ENCODE measurements around the gene FAM210A.
A peak's percentile ranks its signal among the peaks of the same experiment; 100 is the strongest.

FAM210A gene

DNA sequence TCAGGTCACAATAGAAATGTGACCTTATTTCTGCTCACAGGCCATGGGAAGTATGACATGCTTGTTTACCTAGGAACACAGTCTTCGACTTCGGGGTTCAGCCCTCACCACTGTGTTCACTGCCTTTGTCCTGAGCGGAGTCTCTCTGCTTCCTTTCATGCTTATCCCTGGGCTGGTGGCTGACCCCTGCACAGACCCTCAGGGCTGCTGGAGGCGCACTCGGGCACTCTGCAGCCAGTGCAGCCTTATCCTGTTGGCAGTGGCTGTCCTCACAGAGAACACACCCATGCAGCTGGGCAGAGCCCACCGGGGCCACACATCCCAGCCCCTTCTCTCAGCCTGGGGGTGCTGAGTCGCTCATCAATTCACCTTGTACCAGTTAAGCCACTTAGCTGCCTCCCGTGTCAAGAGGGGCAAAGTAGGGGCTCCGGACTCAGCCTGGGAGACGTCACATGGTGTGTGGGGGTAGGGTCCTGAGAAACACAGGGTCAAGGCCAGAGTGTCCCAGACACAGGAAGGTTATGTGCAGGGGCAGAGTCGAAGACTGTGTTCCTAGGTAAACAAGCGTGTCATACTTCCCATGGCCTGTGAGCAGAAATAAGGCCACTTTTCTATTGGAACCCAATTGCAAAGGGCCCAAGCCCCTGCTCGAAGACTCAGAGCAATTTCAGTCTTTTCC lies 107.5 kb downstream of the FAM210A start:
- peaks cover 16% of the 10 kb centered on the region; the same call in 1 of the 2 replicates for H4K20me1 ChIP-seq (ENCODE audit: insufficient read depth, low read length)
- H3K9ac ChIP-seq (ENCODE audit: low read length), result no peak overlapping the region
- no peaks in the 10 kb centered on the region for H3K27me3 ChIP-seq (ENCODE audit: low read depth, low read length)
- H3K27ac ChIP-seq (ENCODE audit: low read length), result no peak overlapping the region
- H3K9me3 ChIP-seq (ENCODE audit: insufficient read depth, low read length), result no peaks in the 10 kb centered on the region; the same call in 1 of the 2 replicates
- peaks cover 18% of the 10 kb centered on the region for H3K36me3 ChIP-seq (replicated peaks; ENCODE audit: low read depth, low read length)
- no peak overlapping the region for H2AFZ ChIP-seq (ENCODE audit: low read depth, low read length)
- H3K4me3 ChIP-seq (ENCODE audit: low read length), result no peak overlapping the region
- H3K79me2 ChIP-seq (ENCODE audit: low read length), result peaks cover 35% of the 10 kb centered on the region
- H3K4me2 ChIP-seq (ENCODE audit: low read length), result no peak overlapping the region
- TF ChIP-seq EZH2phosphoT487 (IDR thresholded peaks at IDR 0.05; ENCODE audit: low read depth), result no peak
- TF ChIP-seq, protein P1, sequence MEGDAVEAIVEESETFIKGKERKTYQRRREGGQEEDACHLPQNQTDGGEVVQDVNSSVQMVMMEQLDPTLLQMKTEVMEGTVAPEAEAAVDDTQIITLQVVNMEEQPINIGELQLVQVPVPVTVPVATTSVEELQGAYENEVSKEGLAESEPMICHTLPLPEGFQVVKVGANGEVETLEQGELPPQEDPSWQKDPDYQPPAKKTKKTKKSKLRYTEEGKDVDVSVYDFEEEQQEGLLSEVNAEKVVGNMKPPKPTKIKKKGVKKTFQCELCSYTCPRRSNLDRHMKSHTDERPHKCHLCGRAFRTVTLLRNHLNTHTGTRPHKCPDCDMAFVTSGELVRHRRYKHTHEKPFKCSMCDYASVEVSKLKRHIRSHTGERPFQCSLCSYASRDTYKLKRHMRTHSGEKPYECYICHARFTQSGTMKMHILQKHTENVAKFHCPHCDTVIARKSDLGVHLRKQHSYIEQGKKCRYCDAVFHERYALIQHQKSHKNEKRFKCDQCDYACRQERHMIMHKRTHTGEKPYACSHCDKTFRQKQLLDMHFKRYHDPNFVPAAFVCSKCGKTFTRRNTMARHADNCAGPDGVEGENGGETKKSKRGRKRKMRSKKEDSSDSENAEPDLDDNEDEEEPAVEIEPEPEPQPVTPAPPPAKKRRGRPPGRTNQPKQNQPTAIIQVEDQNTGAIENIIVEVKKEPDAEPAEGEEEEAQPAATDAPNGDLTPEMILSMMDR (IDR thresholded peaks at IDR 0.05; ENCODE audit: low read depth, low read length), result no peak
- peaks cover 41% of the 10 kb centered on the region for H3K4me1 ChIP-seq (ENCODE audit: low read length)

DNA sequence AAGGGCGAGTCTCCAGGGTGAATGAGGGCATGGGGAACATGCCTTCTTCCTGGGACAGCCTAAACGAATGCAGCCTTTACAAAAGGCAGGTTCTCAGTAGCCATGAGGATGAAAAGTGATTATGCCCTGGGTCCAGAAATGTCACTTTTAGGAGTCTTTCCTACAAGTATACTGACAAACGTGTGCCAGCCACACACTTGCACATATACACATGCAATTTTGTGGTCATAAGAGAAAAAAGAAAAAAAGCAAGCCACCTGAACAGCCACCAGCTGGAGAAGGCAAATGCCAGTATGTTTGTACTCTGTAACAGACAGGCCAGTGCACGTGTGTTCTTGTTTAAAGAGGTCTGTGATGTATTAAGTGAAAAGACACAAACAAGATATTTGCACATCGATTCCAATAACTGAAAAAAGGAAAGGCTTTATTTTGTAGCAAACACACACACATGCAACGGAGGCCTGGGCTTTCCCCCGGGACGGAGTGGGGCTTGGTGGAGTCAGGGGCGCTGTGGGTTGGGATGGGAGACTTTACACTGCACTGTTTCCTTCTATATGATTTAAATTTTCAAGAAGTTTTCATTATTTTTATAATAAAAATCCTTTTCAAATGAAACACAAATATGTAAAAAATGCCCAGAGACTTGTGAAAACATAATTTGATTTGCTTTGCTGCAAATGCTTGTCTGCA lies 108.4 kb downstream of the FAM210A start:
- Histone ChIP-seq H3K4me3 (ENCODE audit: low read length) (no peak overlapping the region), H3K79me2 (ENCODE audit: low read length) (peaks cover 44% of the 10 kb centered on the region), H4K20me1 (ENCODE audit: insufficient read depth, low read length) (peaks cover 16% of the 10 kb centered on the region; the same call in 1 of the 2 replicates), H3K4me2 (ENCODE audit: low read length) (no peak overlapping the region; the same call in 1 of the 2 replicates), H3K27ac (ENCODE audit: low read length) (no peak overlapping the region), H3K9me3 (ENCODE audit: insufficient read depth, low read length) (peaks cover under 1% of the 10 kb centered on the region; the same call in 1 of the 2 replicates), H3K36me3 (replicated peaks; ENCODE audit: low read depth, low read length) (peaks cover 18% of the 10 kb centered on the region), H3K9ac (ENCODE audit: low read length) (no peak overlapping the region), H2AFZ (ENCODE audit: low read depth, low read length) (no peak overlapping the region), H3K4me1 (ENCODE audit: low read length) (peaks cover 50% of the 10 kb centered on the region), H3K27me3 (ENCODE audit: low read depth, low read length) (no peaks in the 10 kb centered on the region)
- no peak for TF ChIP-seq EZH2phosphoT487 (IDR thresholded peaks at IDR 0.05; ENCODE audit: low read depth)
- TF ChIP-seq, protein P1 (IDR thresholded peaks at IDR 0.05; ENCODE audit: low read depth, low read length), result no peak

DNA sequence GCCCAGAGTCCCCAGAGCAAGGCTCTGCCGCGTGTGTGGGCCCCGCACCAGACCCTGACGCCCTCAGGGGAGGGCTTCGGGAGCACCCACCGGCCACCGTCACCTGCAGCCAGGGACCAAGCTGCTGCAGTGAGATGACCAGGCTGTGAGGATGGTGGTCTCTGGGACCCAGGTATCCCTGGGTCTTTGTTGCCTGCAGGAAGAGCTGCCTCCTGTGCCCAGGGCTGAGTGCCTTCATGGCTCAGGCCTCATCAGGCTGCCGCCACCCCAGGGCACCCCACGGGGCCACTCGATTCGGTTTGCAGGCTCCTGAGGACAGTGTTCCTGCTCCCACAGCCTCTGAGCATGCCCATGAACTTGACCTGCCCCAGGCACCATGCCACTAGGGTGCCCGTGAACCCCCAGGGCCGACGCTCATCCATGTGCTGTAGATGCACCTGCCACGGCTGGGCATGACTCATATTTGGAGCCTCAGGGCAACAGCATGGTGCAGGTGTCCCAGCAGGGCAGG lies 109.8 kb downstream of the FAM210A start:
- Histone ChIP-seq H3K36me3 (replicated peaks; ENCODE audit: low read depth, low read length) (peaks cover 18% of the 10 kb centered on the region), H3K4me2 (ENCODE audit: low read length) (peak overlapping the region; percentile 23), H3K4me3 (ENCODE audit: low read length) (no peak overlapping the region), H3K27ac (ENCODE audit: low read length) (no peak overlapping the region), H3K4me1 (ENCODE audit: low read length) (peaks cover 59% of the 10 kb centered on the region), H3K9me3 (ENCODE audit: insufficient read depth, low read length) (peaks cover 11% of the 10 kb centered on the region; the same call in 1 of the 2 replicates), H3K27me3 (ENCODE audit: low read depth, low read length) (no peaks in the 10 kb centered on the region), H4K20me1 (ENCODE audit: insufficient read depth, low read length) (peaks cover 16% of the 10 kb centered on the region; the same call in 1 of the 2 replicates), H3K9ac (ENCODE audit: low read length) (no peak overlapping the region), H3K79me2 (ENCODE audit: low read length) (peaks cover 50% of the 10 kb centered on the region), H2AFZ (ENCODE audit: low read depth, low read length) (no peak overlapping the region)
- no peak for TF ChIP-seq EZH2phosphoT487 (IDR thresholded peaks at IDR 0.05; ENCODE audit: low read depth)
- TF ChIP-seq, protein P1 (IDR thresholded peaks at IDR 0.05; ENCODE audit: low read depth, low read length), result no peak

DNA sequence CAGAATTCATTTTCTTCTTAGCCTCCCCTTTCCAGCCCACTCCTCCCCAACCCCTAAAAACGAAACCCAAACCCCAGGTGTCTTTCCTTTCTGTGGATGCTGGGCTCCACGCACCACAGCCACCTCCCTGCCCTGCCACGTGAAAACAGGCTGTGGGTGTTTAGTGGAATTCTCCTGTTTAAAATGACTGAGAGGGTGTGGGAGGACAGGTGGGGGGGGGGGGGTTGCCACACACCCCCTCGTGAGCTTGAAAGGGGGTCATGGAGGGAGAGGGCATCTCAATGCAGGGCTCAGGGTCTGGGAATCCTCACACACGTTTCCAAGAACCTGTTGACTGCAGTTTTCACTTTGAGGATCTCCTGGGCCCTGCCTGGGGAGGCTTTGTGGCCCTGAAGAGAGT lies 110.3 kb downstream of the FAM210A start:
- peak overlapping the region; percentile 8; the same call in 1 of the 2 replicates for H3K9ac ChIP-seq (ENCODE audit: low read length)
- H3K4me2 ChIP-seq (ENCODE audit: low read length), result peak overlapping the region; percentile 23
- no peak overlapping the region for H3K27ac ChIP-seq (ENCODE audit: low read length)
- peaks cover 13% of the 10 kb centered on the region; the same call in 1 of the 2 replicates for H3K9me3 ChIP-seq (ENCODE audit: insufficient read depth, low read length)
- no peaks in the 10 kb centered on the region for H3K27me3 ChIP-seq (ENCODE audit: low read depth, low read length)
- H2AFZ ChIP-seq (ENCODE audit: low read depth, low read length), result no peak overlapping the region
- peaks cover 16% of the 10 kb centered on the region; the same call in 1 of the 2 replicates for H4K20me1 ChIP-seq (ENCODE audit: insufficient read depth, low read length)
- TF ChIP-seq, protein P1 (IDR thresholded peaks at IDR 0.05; ENCODE audit: low read depth, low read length), result no peak
- no peak for TF ChIP-seq EZH2phosphoT487 (IDR thresholded peaks at IDR 0.05; ENCODE audit: low read depth)
- peaks cover 65% of the 10 kb centered on the region for H3K4me1 ChIP-seq (ENCODE audit: low read length)
- peaks cover 18% of the 10 kb centered on the region for H3K36me3 ChIP-seq (replicated peaks; ENCODE audit: low read depth, low read length)
- peaks cover 50% of the 10 kb centered on the region for H3K79me2 ChIP-seq (ENCODE audit: low read length)
- H3K4me3 ChIP-seq (ENCODE audit: low read length), result peak overlapping the region; percentile 15; the same call in 1 of the 2 replicates

All from OCI-LY3 (cell line).